ENCODE measurements around the gene ANKRD13D. TPM values are rescaled to one million over a fixed set of nuclear protein-coding genes. Genes with fewer than 3 reads are reported as not detected.

The ANKRD13D gene
- total RNA-seq, 4 donors from 2014 or later = 46.8 to 158 (median 69.5) TPM

GRCh38 chr11:67299471-67300191 is 10.5 kb downstream of the ANKRD13D start:
- no peaks in the 10 kb centered on the region for H3K27me3 ChIP-seq
- H3K36me3 ChIP-seq = peaks cover 0 to 73% (median 19%) of the 10 kb centered on the region in 3 donors
- peaks cover 0 to 20% (median 3%) of the 10 kb centered on the region in 4 donors for H3K9me3 ChIP-seq
- no peak for DNase-seq (ENCODE audit: low spot score in 2 of 2)
- 90 to 93% methylated on average over 21 to 29 of the region's 29 CpGs for WGBS, 2 donors
- H3K4me1 ChIP-seq = peaks cover 0 to 27% (median 19%) of the 10 kb centered on the region in 4 donors
- TF ChIP-seq, protein P1, sequence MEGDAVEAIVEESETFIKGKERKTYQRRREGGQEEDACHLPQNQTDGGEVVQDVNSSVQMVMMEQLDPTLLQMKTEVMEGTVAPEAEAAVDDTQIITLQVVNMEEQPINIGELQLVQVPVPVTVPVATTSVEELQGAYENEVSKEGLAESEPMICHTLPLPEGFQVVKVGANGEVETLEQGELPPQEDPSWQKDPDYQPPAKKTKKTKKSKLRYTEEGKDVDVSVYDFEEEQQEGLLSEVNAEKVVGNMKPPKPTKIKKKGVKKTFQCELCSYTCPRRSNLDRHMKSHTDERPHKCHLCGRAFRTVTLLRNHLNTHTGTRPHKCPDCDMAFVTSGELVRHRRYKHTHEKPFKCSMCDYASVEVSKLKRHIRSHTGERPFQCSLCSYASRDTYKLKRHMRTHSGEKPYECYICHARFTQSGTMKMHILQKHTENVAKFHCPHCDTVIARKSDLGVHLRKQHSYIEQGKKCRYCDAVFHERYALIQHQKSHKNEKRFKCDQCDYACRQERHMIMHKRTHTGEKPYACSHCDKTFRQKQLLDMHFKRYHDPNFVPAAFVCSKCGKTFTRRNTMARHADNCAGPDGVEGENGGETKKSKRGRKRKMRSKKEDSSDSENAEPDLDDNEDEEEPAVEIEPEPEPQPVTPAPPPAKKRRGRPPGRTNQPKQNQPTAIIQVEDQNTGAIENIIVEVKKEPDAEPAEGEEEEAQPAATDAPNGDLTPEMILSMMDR (IDR thresholded peaks at IDR 0.05) = no peak
- TF ChIP-seq EP300 (IDR thresholded peaks at IDR 0.05) = no peak
- no peak for TF ChIP-seq POLR2A (IDR thresholded peaks at IDR 0.05)
- H3K4me3 ChIP-seq = no peak overlapping the region
- H3K27ac ChIP-seq = no peak overlapping the region

DNA sequence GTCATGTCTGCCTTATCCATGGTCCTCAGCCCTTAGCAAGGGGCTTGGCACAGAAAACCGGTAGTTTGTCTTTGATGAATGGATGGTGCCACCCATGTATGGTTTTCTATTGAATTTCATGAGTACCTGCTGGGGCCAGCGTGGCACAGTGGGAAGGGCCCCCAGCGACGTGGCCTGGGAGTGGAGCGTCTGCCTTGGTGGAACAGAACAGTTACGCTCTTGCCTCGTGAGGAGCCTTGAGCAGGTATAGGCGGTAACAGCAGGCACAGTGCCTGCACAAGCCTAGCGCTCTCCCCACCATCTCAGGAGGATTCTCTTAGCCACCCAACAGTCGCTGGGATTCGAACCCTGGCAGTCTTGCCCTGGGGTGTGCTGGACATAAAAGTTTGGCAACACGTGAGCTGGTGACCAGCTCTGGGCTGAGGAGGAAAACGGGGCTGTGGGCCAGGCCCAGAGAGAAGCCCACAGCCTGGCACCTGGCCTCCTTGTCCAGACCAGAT is 11.2 kb downstream of the ANKRD13D start:
- peaks cover 0 to 32% (median 21%) of the 10 kb centered on the region in 4 donors for H3K4me1 ChIP-seq
- H3K27ac ChIP-seq = no peak overlapping the region
- TF ChIP-seq POLR2A (IDR thresholded peaks at IDR 0.05) = no peak
- no peak for TF ChIP-seq EP300 (IDR thresholded peaks at IDR 0.05)
- TF ChIP-seq, protein P1 (IDR thresholded peaks at IDR 0.05) = no peak
- H3K4me3 ChIP-seq = no peak overlapping the region
- WGBS, 2 donors = 92 to 97% methylated on average over 13 of the region's 13 CpGs
- DNase-seq (ENCODE audit: low spot score in 2 of 2) = no peak
- H3K36me3 ChIP-seq = peaks cover 0 to 66% (median 16%) of the 10 kb centered on the region in 3 donors
- no peaks in the 10 kb centered on the region for H3K27me3 ChIP-seq
- H3K9me3 ChIP-seq = peaks cover 0 to 15% (median 3%) of the 10 kb centered on the region in 4 donors

- peaks cover 0 to 36% (median 21%) of the 10 kb centered on the region in 4 donors for H3K4me1 ChIP-seq
- H3K36me3 ChIP-seq = peaks cover 0 to 61% (median 15%) of the 10 kb centered on the region in 3 donors
- H3K9me3 ChIP-seq = peaks cover 0 to 9% (median 1%) of the 10 kb centered on the region in 4 donors
- no peak overlapping the region for H3K4me3 ChIP-seq
- 90% methylated on average over 17 to 21 of the region's 22 CpGs for WGBS, 2 donors
- no peak for TF ChIP-seq POLR2A (IDR thresholded peaks at IDR 0.05)
- TF ChIP-seq, protein P1 (IDR thresholded peaks at IDR 0.05) = no peak
- TF ChIP-seq EP300 (IDR thresholded peaks at IDR 0.05) = no peak
- no peaks in the 10 kb centered on the region for H3K27me3 ChIP-seq
- DNase-seq (ENCODE audit: low spot score in 2 of 2) = peak in 1 of 2 donors; percentile 11
- no peak overlapping the region for H3K27ac ChIP-seq
These were observed 11.7 kb downstream of the ANKRD13D start for GRCh38 chr11:67300756-67301312.

- Histone ChIP-seq H3K4me3 (no peak overlapping the region), H3K4me1 (peaks cover 0 to 36% (median 21%) of the 10 kb centered on the region in 4 donors), H3K36me3 (peaks cover 0 to 55% (median 15%) of the 10 kb centered on the region in 3 donors), H3K27ac (peak overlapping the region in 2 of 4 donors; percentile 87 to 88), H3K27me3 (no peaks in the 10 kb centered on the region), H3K9me3 (peaks cover 0 to 4% (median 0%) of the 10 kb centered on the region in 4 donors)
- DNase-seq (ENCODE audit: low spot score in 2 of 2) = peak in 1 of 2 donors; percentile 12
- WGBS, 2 donors = 91 to 92% methylated on average over 15 to 24 of the region's 28 CpGs
- TF ChIP-seq POLR2A (IDR thresholded peaks at IDR 0.05) (no peak), EP300 (IDR thresholded peaks at IDR 0.05) (no peak)
- TF ChIP-seq, protein P1 (IDR thresholded peaks at IDR 0.05) = no peak
These were observed 12.3 kb downstream of the ANKRD13D start for GRCh38 chr11:67301313-67301921.

All from tibial nerve (tissue), 4 donors.